Measurements from ENCODE around the gene KRTAP6-3.

The KRTAP6-3 gene

GRCh38 chr21:30625449-30626165 is 33.4 kb downstream of the KRTAP6-3 start:
- no peak for DNase-seq (ENCODE audit: low read depth in 2 of 2)

- DNase-seq (ENCODE audit: low read depth in 2 of 2) = no peak
Measured at GRCh38 chr21:30628109-30628508, 35.9 kb downstream of the KRTAP6-3 start.

GRCh38 chr21:30629200-30629599 is 37.0 kb downstream of the KRTAP6-3 start:
- DNase-seq (ENCODE audit: low read depth in 2 of 2) = no peak

DNA sequence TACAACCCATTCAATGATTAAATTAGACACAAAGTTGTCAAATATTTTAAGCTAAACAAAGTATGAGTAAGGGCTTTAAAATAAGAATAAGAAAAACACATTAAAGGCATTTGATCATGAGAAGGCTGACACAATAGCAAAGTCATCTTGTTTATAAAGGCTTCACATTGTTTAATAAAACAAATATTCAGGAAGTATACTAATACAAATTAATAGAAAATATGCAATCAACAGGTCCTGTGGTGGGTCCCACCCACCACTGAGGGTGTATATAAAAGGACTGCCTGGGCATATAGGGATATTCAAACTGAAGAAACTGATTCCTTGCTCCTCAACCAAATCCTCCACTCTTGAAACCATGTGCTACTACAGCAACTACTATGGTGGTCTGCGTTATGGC is 42.7 kb downstream of the KRTAP6-3 start, which contains the start of gene KRTAP20-2:
Gene KRTAP20-2 (plus strand): TSS at position 301 of the 400 bp plus-strand sequence. CDS start 58 bp downstream, at position 359.
- DNase-seq (ENCODE audit: low read depth in 2 of 2) = no peak

GRCh38 chr21:30638686-30639085 is 46.4 kb downstream of the KRTAP6-3 start:
- no peak for DNase-seq (ENCODE audit: low read depth in 2 of 2)

DNA sequence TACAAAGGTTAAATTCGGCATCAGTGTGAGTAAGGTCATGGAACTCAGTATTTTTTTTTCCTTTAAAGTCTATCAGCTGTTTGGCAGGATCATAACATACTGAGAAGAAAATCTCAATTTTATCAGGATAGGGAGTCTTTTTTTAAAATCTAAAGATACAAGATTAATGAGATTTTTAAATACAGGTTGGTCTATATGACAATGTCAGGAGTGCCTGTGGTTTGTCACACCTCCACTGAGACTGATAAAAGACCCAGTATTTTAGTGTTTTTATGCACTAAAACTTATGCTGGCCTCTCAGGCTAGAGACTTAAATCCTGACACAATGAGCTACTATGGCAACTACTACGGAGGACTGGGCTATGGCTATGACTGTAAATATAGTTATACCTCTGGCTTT is 50.3 kb downstream of the KRTAP6-3 start, which contains the start of gene KRTAP20-3:
Gene KRTAP20-3 (plus strand): TSS at position 301 of the 400 bp plus-strand sequence.
- DNase-seq (ENCODE audit: low read depth in 2 of 2) = no peak

Measured in stimulated activated CD4-positive, alpha-beta T cell treated with anti-CD3 and anti-CD28 coated beads, Interleukin-1b, Interleukin-23, amount 100 ng/mL, for 1 hour (primary cell).